ENCODE measurements around the gene GK. TPM values are rescaled to one million over a fixed set of nuclear protein-coding genes. Genes with fewer than 3 reads are reported as not detected.

GK gene
- total RNA-seq, 1 donor from 2014 or later: 71.1 TPM

DNA sequence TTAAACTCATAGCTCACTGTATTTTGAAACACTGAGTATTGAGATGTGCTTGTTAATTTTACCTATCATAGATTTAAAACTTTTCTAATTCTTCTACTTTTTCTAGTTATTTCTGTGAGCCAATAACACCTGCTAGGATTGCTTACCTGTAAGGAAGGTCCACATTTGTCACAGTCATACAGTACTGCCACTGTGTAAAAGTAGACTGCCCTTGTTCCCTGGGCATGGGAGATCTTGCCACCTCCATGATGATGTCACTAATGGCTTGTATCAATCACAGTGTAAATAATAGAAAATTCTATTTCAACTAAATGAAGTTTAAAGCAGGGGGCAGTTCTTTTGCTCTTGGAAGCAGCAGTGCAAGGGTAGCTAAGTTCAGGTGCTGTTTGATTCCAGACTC, 35.9 kb downstream of the GK start:
- intact Hi-C loops (cut with micrococcal nuclease): no loop called here
- Mint-ChIP-seq H3K4me1 (ENCODE audit: low read depth) (peaks cover 4% of the 10 kb centered on the region), H3K36me3 (ENCODE audit: low read depth) (peaks cover 36% of the 10 kb centered on the region), H3K27ac (no peak overlapping the region), H3K4me3 (no peak overlapping the region), H3K9me3 (no peaks in the 10 kb centered on the region), H3K27me3 (ENCODE audit: insufficient read depth) (no peaks in the 10 kb centered on the region)
- no peak for DNase-seq (ENCODE audit: low spot score)

DNA sequence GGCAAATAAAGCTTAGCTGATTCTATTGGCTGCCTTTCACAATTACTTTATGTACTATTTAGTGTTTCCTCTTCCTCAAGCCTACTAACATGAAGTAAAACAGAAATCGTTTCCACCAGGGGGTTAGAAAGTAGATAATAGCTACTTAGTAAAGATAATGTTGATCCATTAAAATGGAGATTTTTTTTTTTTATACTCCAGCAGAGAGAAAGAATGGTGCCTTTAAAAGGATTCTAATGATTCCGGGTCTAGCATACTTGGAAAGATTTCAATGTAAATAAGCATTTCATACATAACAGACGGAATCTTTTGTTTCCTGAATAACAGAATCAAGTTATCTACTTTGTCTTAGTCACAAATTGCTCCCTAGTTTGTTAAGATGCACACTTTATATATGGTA, 37.1 kb downstream of the GK start:
- peaks cover 4% of the 10 kb centered on the region for H3K4me1 Mint-ChIP-seq (ENCODE audit: low read depth)
- H3K36me3 Mint-ChIP-seq (ENCODE audit: low read depth): peaks cover 48% of the 10 kb centered on the region
- intact Hi-C loops (cut with micrococcal nuclease): no loop called here
- H3K27me3 Mint-ChIP-seq (ENCODE audit: insufficient read depth): no peaks in the 10 kb centered on the region
- H3K4me3 Mint-ChIP-seq: no peak overlapping the region
- no peak overlapping the region for H3K27ac Mint-ChIP-seq
- no peak for DNase-seq (ENCODE audit: low spot score)
- H3K9me3 Mint-ChIP-seq: no peaks in the 10 kb centered on the region

DNA sequence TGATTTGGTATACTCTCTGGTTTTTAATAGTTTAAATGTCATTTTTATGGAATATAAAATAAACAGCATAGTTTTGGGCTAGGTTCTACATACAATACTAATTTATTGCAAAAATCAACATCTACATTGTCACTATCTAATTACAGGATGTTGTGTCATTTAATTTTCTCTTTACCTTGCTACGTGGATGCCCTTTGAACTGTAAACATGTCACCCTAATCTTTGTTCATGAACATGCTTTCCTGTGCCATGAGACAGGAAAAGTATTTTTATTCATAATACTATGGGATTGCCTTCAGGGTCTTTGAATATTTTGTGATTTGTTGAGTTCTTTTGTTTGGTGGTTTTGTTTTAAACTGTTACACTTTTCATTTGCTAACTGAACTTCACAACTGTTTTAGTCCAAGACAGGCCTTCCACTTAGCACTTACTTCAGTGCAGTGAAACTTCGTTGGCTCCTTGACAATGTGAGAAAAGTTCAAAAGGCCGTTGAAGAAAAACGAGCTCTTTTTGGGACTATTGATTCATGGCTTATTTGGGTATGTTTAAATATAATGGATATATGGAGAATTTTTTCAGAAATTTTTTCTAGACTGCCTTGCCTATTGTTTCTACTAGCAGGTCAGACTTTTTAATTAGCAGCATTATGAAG, 40.9 kb downstream of the GK start:
- intact Hi-C loops (cut with micrococcal nuclease): no loop called here
- H3K9me3 Mint-ChIP-seq: no peaks in the 10 kb centered on the region

DNA sequence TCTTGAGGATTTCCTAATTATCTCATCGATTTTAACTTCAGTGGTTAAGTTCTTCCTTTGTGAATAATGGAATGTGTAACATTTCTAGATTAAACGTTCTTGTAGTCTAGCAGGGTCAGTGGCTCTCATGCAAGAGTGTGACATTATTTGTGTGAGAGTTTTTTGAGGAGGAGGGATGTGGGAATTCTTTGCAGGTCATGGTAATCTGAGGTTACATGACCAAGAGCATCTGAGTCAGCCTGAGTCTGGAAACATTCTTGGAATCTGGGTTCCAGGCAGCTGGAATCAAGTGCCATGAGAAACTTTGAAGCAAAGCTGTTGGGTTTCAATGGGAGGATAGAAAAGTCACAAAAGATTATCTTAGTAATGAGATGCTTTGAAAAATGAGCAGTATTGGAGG, 49.5 kb downstream of the GK start:
- intact Hi-C loops (cut with micrococcal nuclease): no loop called here
- no peak for DNase-seq (ENCODE audit: low spot score)
- Mint-ChIP-seq H3K9me3 (no peaks in the 10 kb centered on the region), H3K27ac (peak overlapping the region; percentile 48), H3K4me1 (ENCODE audit: low read depth) (peaks cover 12% of the 10 kb centered on the region), H3K4me3 (no peak overlapping the region), H3K36me3 (ENCODE audit: low read depth) (peaks cover 29% of the 10 kb centered on the region), H3K27me3 (ENCODE audit: insufficient read depth) (no peaks in the 10 kb centered on the region)

More for the DNA sequence above, 40.9 kb downstream of the GK start:
- Mint-ChIP-seq H3K4me1 (ENCODE audit: low read depth) (no peaks in the 10 kb centered on the region), H3K36me3 (ENCODE audit: low read depth) (peaks cover 41% of the 10 kb centered on the region), H3K27me3 (ENCODE audit: insufficient read depth) (no peaks in the 10 kb centered on the region), H3K4me3 (no peak overlapping the region), H3K27ac (no peak overlapping the region)
- DNase-seq (ENCODE audit: low spot score): no peak

DNA sequence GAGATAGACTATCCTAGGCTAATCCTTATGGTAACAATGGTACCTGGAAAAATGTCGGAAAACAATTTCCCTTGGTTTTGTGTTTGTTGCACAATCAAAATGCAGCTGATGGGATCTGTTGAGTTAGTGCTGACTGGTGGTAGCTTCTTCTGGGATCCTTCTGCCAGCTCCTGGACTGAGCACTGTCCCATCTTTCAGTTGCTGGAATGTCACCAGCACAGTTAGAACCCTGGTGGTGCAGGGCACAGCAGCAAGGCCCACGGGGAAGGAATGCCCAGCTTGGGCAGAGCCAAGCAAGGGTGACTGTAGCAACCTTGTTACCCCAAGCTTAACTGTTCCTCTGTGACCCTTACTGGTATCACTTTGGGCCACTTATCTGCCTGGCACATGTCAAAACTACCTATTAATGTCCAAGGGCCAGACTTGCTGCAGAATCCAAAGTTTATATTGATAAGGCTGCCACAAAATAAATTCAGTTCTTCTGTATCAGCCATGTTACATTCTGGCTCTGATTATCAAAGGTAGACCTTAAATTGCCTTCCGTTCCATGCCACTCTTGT, 53.1 kb downstream of the GK start:
- Mint-ChIP-seq H3K27ac (peak overlapping the region; percentile 79), H3K9me3 (no peaks in the 10 kb centered on the region), H3K36me3 (ENCODE audit: low read depth) (peaks cover 43% of the 10 kb centered on the region), H3K4me3 (no peak overlapping the region), H3K4me1 (ENCODE audit: low read depth) (peaks cover 13% of the 10 kb centered on the region), H3K27me3 (ENCODE audit: insufficient read depth) (no peaks in the 10 kb centered on the region)
- DNase-seq (ENCODE audit: low spot score): no peak
- intact Hi-C loops (cut with micrococcal nuclease): no loop called here

DNA sequence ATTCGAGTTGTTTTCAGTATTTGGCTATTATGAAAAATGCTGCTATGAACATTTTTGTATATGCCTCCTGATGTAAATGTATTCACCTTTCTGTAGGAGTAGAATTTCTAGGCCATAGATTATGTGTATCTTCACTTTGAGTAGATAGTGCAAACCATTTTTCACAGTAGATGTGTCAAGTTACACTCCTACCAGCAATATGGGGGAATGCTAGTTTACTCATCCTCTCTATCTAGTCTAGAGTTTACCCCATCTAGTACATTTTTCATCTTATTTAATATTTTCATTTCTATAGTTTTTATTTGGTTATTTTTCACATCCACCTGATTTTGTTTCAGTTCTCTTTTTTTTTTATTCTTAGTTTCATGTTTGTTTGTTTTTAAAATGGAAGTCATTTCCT, 59.0 kb downstream of the GK start:
- Mint-ChIP-seq H3K9me3 (no peaks in the 10 kb centered on the region), H3K4me3 (no peak overlapping the region), H3K27ac (peak overlapping the region; percentile 44), H3K27me3 (ENCODE audit: insufficient read depth) (no peaks in the 10 kb centered on the region), H3K36me3 (ENCODE audit: low read depth) (peaks cover 47% of the 10 kb centered on the region), H3K4me1 (ENCODE audit: low read depth) (peaks cover 49% of the 10 kb centered on the region)
- DNase-seq (ENCODE audit: low spot score): no peak
- intact Hi-C loops (cut with micrococcal nuclease): loop anchor here (2.0 kb wide), 1 partner anchor 135 kb away; the partner anchor contains the start of gene TASL

DNA sequence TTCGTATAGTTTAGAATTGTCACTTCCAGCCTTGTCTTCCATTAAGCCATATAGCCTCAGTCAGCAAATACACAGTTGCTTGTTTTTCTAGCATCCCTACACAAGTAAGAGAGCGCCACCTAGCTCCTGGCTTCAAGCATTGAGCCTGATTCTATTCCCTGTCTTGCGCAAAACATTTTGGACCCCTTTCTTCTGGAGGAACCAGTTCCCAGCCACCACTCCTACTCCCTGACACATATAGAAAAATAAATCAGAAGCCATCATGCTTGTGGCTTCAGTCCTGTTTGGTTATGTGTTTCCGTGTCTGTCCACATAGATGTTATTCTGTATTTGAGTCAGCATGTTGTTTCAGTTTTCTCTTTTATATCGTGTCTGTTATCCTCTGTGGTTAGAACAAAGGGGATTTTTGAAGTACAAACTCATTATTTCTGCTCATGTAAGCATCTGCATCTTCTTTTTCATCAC, 59.9 kb downstream of the GK start:
- H3K36me3 Mint-ChIP-seq (ENCODE audit: low read depth): peaks cover 51% of the 10 kb centered on the region
- peak overlapping the region; percentile 59 for H3K4me3 Mint-ChIP-seq
- H3K27me3 Mint-ChIP-seq (ENCODE audit: insufficient read depth): no peaks in the 10 kb centered on the region
- H3K9me3 Mint-ChIP-seq: no peaks in the 10 kb centered on the region
- DNase-seq (ENCODE audit: low spot score): peak; percentile 31
- intact Hi-C loops (cut with micrococcal nuclease): loop anchor here (1.0 to 2.0 kb wide), 9 partner anchors 22 to 386 kb away; partner anchors contain the start of genes TAB3 and TASL
- peaks cover 53% of the 10 kb centered on the region for H3K4me1 Mint-ChIP-seq (ENCODE audit: low read depth)
- peak overlapping the region; percentile 85 for H3K27ac Mint-ChIP-seq

DNA sequence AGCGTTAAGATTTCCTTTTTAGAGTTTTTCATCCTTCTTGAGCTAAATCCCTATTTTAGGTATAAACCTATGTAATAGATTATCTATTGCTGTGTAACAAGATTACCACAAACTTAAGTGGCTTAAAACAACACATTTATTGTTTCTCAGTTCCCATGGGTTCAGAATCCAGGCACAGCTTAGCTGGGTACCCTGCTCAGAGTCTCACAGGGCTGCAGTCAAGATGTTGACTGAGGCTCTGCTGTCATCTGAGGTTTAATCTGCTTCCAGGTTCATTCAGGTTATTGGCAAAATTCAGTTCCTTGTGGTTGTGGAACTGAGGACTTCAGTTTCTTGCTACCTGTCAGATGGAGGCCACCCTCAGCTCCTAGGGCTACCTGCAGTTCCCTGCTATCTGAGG, 60.9 kb downstream of the GK start:
- peaks cover 47% of the 10 kb centered on the region for H3K36me3 Mint-ChIP-seq (ENCODE audit: low read depth)
- no peaks in the 10 kb centered on the region for H3K27me3 Mint-ChIP-seq (ENCODE audit: insufficient read depth)
- peak overlapping the region; percentile 85 for H3K27ac Mint-ChIP-seq
- H3K4me1 Mint-ChIP-seq (ENCODE audit: low read depth): peaks cover 53% of the 10 kb centered on the region
- no peak for DNase-seq (ENCODE audit: low spot score)
- H3K9me3 Mint-ChIP-seq: no peaks in the 10 kb centered on the region
- peak overlapping the region; percentile 47 for H3K4me3 Mint-ChIP-seq
- intact Hi-C loops (cut with micrococcal nuclease): no loop called here

DNA sequence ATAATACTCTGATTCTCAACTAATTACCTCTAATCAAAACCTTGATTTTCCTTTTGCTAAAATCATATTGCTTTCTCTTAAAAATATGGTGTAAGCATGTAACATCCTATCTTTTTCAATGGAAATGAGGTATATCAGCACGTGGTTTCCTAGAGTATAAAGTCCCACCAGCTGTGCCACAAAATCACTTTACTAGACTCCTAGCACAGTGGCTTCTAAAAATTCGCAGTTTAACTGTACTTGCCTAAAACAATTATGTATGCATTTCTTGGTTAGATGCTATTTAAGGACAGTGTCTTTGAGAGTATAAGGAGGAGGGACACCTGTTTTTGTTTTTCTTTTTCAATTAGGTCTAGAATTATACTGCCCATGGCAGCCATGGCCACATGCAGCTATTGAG, 62.8 kb downstream of the GK start:
- no peak for DNase-seq (ENCODE audit: low spot score)
- Mint-ChIP-seq H3K36me3 (ENCODE audit: low read depth) (peaks cover 46% of the 10 kb centered on the region), H3K4me3 (no peak overlapping the region), H3K27ac (no peak overlapping the region), H3K27me3 (ENCODE audit: insufficient read depth) (no peaks in the 10 kb centered on the region), H3K4me1 (ENCODE audit: low read depth) (peaks cover 48% of the 10 kb centered on the region), H3K9me3 (no peaks in the 10 kb centered on the region)
- intact Hi-C loops (cut with micrococcal nuclease): no loop called here

DNA sequence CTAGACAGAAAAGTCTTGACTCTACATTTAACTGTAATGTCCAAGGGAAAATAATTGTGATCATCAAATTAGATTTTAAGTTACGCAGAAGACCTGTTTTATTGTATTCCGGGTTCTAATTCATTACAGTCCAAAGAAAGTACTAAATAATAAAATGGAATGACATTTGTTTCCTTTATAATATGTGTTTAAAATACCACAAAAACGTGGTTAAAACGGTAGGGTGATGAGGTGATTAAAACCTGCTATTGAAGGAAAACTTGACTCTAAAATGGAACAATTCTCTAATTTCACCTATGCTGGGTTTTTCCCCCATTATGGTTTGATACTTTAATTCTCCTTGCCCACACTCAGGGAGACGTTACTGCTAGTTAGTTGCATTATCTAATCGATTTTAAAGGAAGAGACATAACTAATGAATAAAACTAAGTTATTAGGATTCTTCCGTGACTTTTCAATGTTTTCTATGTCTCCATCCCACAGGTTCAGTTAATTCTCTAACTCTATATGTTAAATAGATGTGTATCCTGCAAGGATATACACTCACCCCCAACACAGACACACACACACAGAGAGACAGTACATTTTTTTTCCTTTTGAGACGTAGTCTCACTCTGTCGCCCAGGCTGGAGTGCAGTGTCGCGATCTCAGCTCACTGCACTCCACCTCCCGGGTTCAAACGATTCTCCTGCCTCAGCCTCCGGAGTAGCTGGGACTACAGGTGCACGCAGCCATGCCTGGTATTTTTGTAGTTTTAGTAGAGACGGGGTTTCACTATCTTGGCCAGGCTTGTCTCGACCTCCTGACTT, 80.8 kb downstream of the GK start:
- no peak overlapping the region for H3K4me3 Mint-ChIP-seq
- H3K4me1 Mint-ChIP-seq (ENCODE audit: low read depth): peaks cover 11% of the 10 kb centered on the region
- peaks cover 11% of the 10 kb centered on the region for H3K36me3 Mint-ChIP-seq (ENCODE audit: low read depth)
- intact Hi-C loops (cut with micrococcal nuclease): loop anchor here (2.0 kb wide), 2 partner anchors 303 to 925 kb away; no protein-coding TSS in a partner anchor
- no peaks in the 10 kb centered on the region for H3K9me3 Mint-ChIP-seq
- peak overlapping the region; percentile 40 for H3K27ac Mint-ChIP-seq
- no peaks in the 10 kb centered on the region for H3K27me3 Mint-ChIP-seq (ENCODE audit: insufficient read depth)
- DNase-seq (ENCODE audit: low spot score): no peak

DNA sequence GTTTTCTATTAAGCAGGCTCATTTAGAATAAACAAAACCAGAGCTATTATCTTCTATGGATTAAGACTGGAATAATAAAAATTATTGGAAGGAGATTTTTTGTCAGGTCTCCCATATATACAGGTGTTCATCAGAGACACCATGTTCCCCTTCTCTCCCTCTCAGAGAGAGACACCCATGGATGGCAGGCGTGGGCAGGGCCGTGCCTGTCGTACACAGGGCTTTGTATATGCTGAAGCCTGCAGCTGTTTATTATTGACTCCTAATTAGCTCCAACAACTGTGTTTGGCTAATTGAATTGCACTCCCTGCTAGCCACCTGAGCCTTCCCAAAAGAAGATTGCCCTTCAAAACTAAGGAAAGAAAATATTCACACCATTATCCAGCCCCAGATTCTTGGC, 81.6 kb downstream of the GK start:
- H3K4me3 Mint-ChIP-seq: no peak overlapping the region
- no peak overlapping the region for H3K27ac Mint-ChIP-seq
- H3K4me1 Mint-ChIP-seq (ENCODE audit: low read depth): peaks cover 11% of the 10 kb centered on the region
- intact Hi-C loops (cut with micrococcal nuclease): loop anchor here (1.0 to 5.0 kb wide), 5 partner anchors 21 to 924 kb away; no protein-coding TSS in a partner anchor
- no peaks in the 10 kb centered on the region for H3K27me3 Mint-ChIP-seq (ENCODE audit: insufficient read depth)
- H3K9me3 Mint-ChIP-seq: no peaks in the 10 kb centered on the region
- DNase-seq (ENCODE audit: low spot score): no peak
- peaks cover 11% of the 10 kb centered on the region for H3K36me3 Mint-ChIP-seq (ENCODE audit: low read depth)

DNA sequence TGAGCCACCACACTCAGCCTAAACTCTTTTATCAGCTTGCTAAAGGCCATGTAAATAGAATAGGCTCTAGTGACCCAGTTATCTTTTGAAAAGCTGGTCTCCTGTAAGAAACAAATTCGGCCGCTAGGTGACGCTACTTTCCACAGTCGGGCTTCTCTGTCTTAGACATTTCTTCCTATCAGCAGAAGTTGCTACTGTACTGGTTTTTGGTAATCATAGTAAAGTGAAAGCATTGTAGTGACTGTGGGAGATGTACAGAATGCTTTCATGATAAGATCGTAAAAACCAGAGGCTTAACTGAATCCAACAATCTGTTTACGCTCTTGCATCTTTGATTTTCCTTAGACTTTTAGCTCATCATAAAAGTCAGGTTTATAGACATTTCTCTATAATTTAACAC, 82.6 kb downstream of the GK start:
- DNase-seq (ENCODE audit: low spot score): peak; percentile 64
- Mint-ChIP-seq H3K36me3 (ENCODE audit: low read depth) (peaks cover 8% of the 10 kb centered on the region), H3K27me3 (ENCODE audit: insufficient read depth) (no peaks in the 10 kb centered on the region), H3K27ac (no peak overlapping the region), H3K9me3 (no peaks in the 10 kb centered on the region), H3K4me3 (no peak overlapping the region), H3K4me1 (ENCODE audit: low read depth) (peaks cover 11% of the 10 kb centered on the region)
- intact Hi-C loops (cut with micrococcal nuclease): loop anchor here (1.0 to 5.0 kb wide), 6 partner anchors 23 to 923 kb away; no protein-coding TSS in a partner anchor

DNA sequence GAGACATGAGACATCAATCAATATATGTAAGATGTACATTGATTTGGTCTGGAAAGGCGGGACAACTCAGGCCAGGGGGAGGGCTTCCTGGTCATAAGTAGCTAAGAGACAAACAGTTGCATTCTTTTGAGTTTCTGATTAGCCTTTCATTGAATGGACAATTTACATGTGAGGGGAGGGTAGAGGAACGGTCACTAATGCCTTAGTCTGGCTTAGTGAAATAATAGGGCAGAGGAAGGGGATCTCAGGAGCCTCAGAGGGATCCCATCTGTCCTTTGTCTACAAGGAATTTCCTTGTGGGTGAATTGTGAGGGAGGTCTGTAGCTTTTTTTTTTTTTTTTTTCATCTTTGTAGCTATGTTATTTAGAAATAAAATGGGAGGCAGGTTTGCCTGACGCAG, 88.3 kb downstream of the GK start:
- Mint-ChIP-seq H3K4me3 (no peak overlapping the region), H3K27ac (no peak overlapping the region), H3K36me3 (ENCODE audit: low read depth) (no peaks in the 10 kb centered on the region), H3K4me1 (ENCODE audit: low read depth) (no peaks in the 10 kb centered on the region), H3K27me3 (ENCODE audit: insufficient read depth) (peaks cover 3% of the 10 kb centered on the region), H3K9me3 (no peaks in the 10 kb centered on the region)
- DNase-seq (ENCODE audit: low spot score): no peak
- intact Hi-C loops (cut with micrococcal nuclease): no loop called here

All from activated T-helper 1 cell treated with anti-CD3 and anti-CD28 coated beads, Interleukin-12 subunit alpha, Interleukin-12 subunit beta, Interleukin-2, Interleukin-4 antibody, amounts not matched to agents 30 ng/mL and 10 ng/mL and 1 ng/mL, durations not matched to agents 14 hours and 24 hours and 36 hours (primary cell).